K562 (cell line): Measurements from ENCODE around the gene COL5A3. TPM values are rescaled to one million over a fixed set of nuclear protein-coding genes. Genes with fewer than 3 reads are reported as not detected.

ENCODE experiments used
- CHAMP1 ChIP-seq: fragments of 450-650 bp; IDR thresholded peaks from 2 replicates; pipeline ENCODE4 v1.6.1; 2016; ENCODE audit warnings: mild to moderate bottlenecking
- CHD7 ChIP-seq: fragments of 200-600 bp; sonication (generic); IDR thresholded peaks from one replicate; pipeline ENCODE4 v1.6.1; 2012; ENCODE audit warnings: mild to moderate bottlenecking, low read depth, low read length, inconsistent platforms
- GTF2B ChIP-seq: IDR thresholded peaks from 2 replicates; pipeline ENCODE4 v1.6.1; 2011; ENCODE audit not compliant: insufficient read length; ENCODE audit errors: extremely low read depth
- HNRNPH1 ChIP-seq: fragments of 200-400 bp; formaldehyde crosslinking; optimal IDR thresholded peaks from 2 replicates; pipeline ENCODE3; 2017; ENCODE audit warnings: low read depth, mild to moderate bottlenecking, low read length, moderate library complexity
- RFX7 ChIP-seq: fragments of 250-450 bp; sonication (Bioruptor Pico); IDR thresholded peaks from 2 replicates; pipeline ENCODE4 v1.5.1; 2021; ENCODE audit warnings: mild to moderate bottlenecking
- STAT5B ChIP-seq: fragments of 250-450 bp; sonication (Bioruptor Pico); IDR thresholded peaks from 2 replicates; pipeline ENCODE4 v1.8.0; 2021; ENCODE audit warnings: mild to moderate bottlenecking, inconsistent platforms
- TAF1 ChIP-seq: IDR thresholded peaks from 2 replicates; pipeline ENCODE4 v1.6.1; 2011; ENCODE audit warnings: mild to moderate bottlenecking, low read length, moderate library complexity; ENCODE audit not compliant: insufficient read depth, control insufficient read depth, severe bottlenecking; ENCODE audit errors: extremely low read depth
- TAF15 ChIP-seq: fragments of 200-400 bp; formaldehyde crosslinking; IDR thresholded peaks from 2 replicates; pipeline ENCODE4 v1.6.1; 2017; ENCODE audit warnings: mild to moderate bottlenecking, low read depth, low read length, moderate library complexity
- ZBED1 ChIP-seq: IDR thresholded peaks from 2 replicates; pipeline ENCODE4 v1.6.1; 2014
- ZBTB1 ChIP-seq: sonication (generic); formaldehyde crosslinking; IDR thresholded peaks from 2 replicates; pipeline ENCODE4 v1.8.1; 2023; ENCODE audit warnings: missing genetic modification reagents, low read depth, mild to moderate bottlenecking, borderline replicate concordance
- ZBTB8A ChIP-seq: fragments of 450-650 bp; IDR thresholded peaks from 2 replicates; pipeline ENCODE4 v1.6.1; 2018; ENCODE audit warnings: mild to moderate bottlenecking, moderate library complexity; ENCODE audit not compliant: partially characterized antibody
- ZNF274 ChIP-seq: IDR thresholded peaks from 2 replicates; pipeline ENCODE4 v1.6.1; 2011; ENCODE audit warnings: low read depth, mild to moderate bottlenecking, low read length, moderate library complexity, borderline replicate concordance
- ZNF785 ChIP-seq: fragments of 250-450 bp; sonication (Bioruptor Pico); IDR thresholded peaks from 2 replicates; pipeline ENCODE4 v1.4.0; 2020; ENCODE audit warnings: mild to moderate bottlenecking
- polyA plus RNA-seq, 8 experiments: library from polyadenylated mRNA; depleted of rRNA in 4 of 8; stranded (reverse) in 5 of 8; unstranded in 3 of 8; fragments of >200 nt; fragmentation: Nextera tagmentation in 2 of 8; fragmentation: Illumina TruSeq in 1 of 8; extraction: Ambion mirVana in 2 of 8; extraction: Trizol in 1 of 8; gene quantifications; 2 replicates each; pipeline versions ENCODE4 v1.2.1 to v1.2.3, GENCODE V29; 2011 to 2014; ENCODE audit warnings: inconsistent platforms in 1 of 8, missing spikeins in 1 of 8
- total RNA-seq, 7 experiments: library from RNA; depleted of rRNA in 6 of 7; stranded (reverse); fragments of >200 nt in 6 of 7; fragmentation: Illumina TruSeq in 2 of 7; extraction: Trizol in 2 of 7; gene quantifications; 2 replicates each; pipeline versions ENCODE4 v1.2.1 to v1.2.3, GENCODE V29; 2011 to 2021; ENCODE audit warnings: low replicate concordance in 1 of 7

COL5A3 gene
- total and polyA plus RNA-seq, 9 of the 15 experiments (the other 6 are each of a cell fraction or from before 2014, with no cell fraction given), result 0.01 to 0.02 TPM; not detected in 7

- TF ChIP-seq STAT5B (CRISPR knock-in tag) (no peak), ZBED1 (no peak), GTF2B (no peak), CHD7 (no peak), TAF15 (no peak), HNRNPH1 (no peak), CHAMP1 (no peak), TAF1 (no peak), ZBTB8A (no peak), RFX7 (CRISPR knock-in tag) (no peak), ZBTB1 (no peak), ZNF785 (no peak), ZNF274 (no peak)
Observed at GRCh38 chr19:9934132-9934950, 76.0 kb downstream of the COL5A3 start (continued).
